GM12873 (cell line): ENCODE measurements around the gene FNBP1.

Experiments
- TF ChIP-seq, protein P1 (sequence below): IDR thresholded peaks from 2 replicates; pipeline ENCODE4 v1.5.1; 2012; ENCODE audit warnings: low read depth, mild to moderate bottlenecking, moderate library complexity, low read length, control low read depth; ENCODE audit not compliant: insufficient read depth; ENCODE audit errors: missing control alignments

The FNBP1 gene

DNA sequence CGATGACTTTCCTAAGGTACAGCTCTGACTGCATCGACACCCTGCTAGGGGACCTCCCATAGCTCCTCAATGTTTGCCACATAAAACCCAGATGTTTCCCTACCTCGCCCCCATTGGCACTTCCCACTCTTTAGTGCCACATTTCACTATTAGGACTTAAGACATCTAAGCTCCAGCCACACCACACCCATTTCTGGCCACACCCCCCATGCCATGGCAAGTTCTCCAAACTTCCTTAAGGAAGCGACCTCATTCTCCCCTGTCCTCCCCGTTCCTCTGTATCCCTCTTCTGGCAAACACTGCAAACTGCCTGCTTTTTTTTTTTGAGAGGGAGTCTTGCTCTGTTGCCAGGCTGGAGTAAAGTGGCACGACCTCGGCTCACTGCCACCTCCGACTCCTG is 144.8 kb downstream of the FNBP1 start:
- TF ChIP-seq, protein P1, sequence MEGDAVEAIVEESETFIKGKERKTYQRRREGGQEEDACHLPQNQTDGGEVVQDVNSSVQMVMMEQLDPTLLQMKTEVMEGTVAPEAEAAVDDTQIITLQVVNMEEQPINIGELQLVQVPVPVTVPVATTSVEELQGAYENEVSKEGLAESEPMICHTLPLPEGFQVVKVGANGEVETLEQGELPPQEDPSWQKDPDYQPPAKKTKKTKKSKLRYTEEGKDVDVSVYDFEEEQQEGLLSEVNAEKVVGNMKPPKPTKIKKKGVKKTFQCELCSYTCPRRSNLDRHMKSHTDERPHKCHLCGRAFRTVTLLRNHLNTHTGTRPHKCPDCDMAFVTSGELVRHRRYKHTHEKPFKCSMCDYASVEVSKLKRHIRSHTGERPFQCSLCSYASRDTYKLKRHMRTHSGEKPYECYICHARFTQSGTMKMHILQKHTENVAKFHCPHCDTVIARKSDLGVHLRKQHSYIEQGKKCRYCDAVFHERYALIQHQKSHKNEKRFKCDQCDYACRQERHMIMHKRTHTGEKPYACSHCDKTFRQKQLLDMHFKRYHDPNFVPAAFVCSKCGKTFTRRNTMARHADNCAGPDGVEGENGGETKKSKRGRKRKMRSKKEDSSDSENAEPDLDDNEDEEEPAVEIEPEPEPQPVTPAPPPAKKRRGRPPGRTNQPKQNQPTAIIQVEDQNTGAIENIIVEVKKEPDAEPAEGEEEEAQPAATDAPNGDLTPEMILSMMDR = no peak

DNA sequence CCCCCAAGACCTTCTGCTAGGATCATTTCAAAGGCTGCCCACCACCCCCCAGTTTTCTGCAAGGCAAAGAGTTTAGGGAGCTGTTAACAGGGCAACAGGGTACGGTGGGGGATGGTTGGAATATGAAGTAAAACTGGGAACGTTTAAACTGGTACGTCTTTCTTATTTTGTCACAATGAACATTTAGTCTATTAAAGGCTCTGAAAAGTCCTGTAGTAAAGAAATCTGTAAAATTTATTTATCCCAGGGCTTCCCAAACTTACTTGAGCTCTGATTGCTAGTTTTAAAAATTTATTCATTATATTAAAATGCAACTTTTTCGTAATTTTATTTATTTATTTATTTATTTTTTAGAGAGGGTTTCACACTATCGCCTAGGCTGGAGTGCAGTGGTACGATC is 145.7 kb downstream of the FNBP1 start:
- TF ChIP-seq, protein P1 = no peak

DNA sequence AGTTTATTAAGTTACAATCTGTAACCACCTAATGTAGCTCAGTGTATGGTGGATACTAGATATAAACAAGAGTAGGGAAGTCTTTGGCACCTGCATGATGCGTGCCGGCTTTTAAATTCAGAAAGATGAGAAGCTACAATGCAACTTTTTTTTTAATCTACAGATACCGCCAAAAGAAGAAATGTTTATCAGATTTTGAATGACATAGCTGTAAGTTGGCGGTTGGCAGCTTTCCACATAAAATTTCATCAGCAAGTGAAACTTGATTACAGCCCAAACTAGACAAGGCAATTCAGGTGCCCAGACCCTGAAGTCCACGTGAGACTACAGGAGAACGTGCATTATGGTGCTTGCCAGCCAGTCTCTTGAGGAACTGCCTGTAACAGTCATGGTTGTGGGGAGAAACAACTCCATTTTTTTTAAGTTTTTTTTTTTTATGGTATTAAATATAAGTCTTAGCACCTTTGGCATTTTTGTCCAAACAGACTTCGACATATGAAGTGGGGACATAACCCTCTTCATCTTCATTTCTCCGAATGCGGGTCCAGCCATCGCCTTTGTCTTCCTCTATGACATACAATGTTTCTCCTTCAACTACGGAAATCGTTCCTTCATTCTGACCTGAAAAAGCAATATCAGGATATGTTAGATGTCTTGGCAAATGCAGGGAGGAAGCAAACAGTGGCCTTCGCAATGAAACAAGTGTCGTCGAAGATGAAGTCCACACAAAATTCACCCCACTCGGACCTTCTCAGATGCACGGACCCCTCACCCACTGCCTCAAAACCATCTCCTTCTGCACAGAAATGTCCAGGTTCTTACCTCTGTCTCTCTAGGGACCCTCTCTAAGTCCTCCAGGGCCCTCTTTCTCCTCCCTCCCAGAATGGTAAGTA is 147.4 kb downstream of the FNBP1 start:
- TF ChIP-seq, protein P1 = no peak

DNA sequence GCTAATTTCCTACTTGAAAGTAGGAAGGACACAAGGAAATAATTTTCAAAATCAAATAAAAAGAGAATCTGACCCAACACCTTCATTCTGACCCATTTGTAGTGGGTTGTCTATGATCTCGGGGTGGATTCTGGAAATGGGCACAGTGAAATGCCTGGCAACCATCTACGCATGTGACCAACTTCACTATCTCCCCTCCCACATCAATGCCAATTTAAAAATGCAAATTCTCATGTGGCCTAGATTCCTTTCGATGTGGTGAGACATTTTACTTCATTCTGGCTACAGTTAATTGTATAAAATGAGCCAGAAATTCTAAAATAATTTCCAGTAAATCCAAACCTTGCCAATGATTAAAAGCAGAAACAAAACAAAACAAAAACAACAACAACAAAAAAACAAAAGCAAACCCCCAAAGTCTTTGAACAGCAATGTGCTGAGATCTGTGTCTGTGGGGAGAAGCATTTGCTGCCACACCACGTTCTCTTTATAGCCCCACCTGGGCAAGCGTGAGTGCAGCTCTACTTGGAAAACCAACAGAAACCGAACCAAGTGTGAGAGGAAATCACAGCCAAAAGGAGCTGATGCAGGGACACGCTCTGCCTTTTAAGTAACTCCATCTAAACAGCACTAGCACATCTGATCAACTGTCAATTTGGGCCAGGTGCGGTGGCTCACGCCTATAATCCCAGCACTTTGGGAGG is 148.7 kb downstream of the FNBP1 start:
- TF ChIP-seq, protein P1 = no peak

DNA sequence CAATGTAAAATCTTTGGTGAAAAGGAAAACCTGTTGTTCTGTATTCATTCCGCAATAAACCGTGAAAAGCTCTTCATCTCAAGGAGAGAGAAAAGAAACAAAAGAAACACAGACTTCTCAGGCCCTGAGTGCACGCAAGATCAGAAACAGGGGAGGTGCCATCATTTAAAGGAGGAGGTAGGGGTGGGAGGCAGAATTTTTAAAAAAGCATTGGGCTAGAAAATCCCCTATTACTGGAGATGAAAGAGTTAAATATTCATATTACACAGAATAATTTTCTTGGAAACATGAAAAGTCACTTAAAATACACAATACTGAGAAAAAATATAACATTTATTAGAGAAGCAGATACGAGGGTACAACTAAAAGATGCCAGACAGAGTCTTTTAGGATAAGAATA is 151.4 kb downstream of the FNBP1 start:
- TF ChIP-seq, protein P1 = no peak

DNA sequence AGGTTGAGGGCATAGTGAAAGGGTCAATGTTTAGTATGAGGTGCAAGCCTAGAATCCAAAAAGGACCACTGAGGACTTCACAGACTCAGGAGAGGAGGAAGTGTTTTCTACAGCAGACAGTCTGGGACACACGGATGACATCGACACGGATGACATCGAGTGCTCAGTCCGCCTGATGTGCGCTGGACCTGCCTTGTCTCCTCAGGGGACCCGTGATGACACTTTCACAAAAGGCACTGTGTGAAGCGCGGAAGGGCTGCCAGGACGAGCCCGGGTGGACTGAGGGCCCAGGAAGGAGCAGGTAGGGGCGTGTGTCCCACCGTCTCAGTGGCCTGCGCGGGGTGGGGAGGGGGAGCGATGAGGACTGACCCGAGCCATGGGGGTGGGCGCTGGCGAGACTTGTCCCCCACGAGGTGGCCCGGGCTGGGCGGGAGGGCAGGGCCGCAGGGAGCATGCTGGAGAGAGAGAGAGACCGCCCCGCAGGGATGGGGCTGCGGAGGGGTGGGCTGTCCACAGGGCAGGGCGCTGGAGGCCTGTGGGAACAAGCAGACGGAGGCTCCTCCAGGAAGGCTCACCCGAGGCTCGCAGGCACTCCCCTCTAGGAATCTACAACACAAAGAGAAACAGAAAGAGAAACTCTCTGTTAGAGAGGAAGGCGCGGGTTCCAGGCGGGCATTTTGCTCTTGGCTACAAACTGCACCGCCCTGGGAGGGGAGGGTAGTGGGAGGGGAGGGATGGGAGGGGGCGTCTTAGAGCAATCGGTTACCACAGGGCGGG is 152.9 kb downstream of the FNBP1 start:
- TF ChIP-seq, protein P1 = no peak
